Stimulated activated effector memory CD8-positive, alpha-beta T cell treated with anti-CD3 and anti-CD28 coated beads, Interleukin-12 subunit alpha, Interleukin-12 subunit beta, amount 100 ng/mL, for 72 hours (primary cell): Measurements from ENCODE around the gene MRPL41.
"Not testable (repeated sequence)": the region's sequence is repeated elsewhere in the genome, so short reads cannot be mapped to it uniquely, and the experiment has no call there.

Experiments used
- ATAC-seq: fragments of 150-1000 bp; cut with Tn5 transposase; 2 replicates; pipeline ENCODE4 v1.10.0; 2021
- DNase-seq, 2 donors: peaks; one replicate each; pipeline ENCODE4 v3.0.0; 2021 to 2022; ENCODE audit warnings: low spot score in 2 of 2
- H3K27ac Mint-ChIP-seq: one replicate; pipeline ENCODE4 v1.8.0; 2022; ENCODE audit warnings: mild to moderate bottlenecking, mixed read lengths
- H3K36me3 Mint-ChIP-seq: one replicate; pipeline ENCODE4 v1.8.0; 2022; ENCODE audit warnings: mild to moderate bottlenecking, mixed read lengths
- H3K4me1 Mint-ChIP-seq: one replicate; pipeline ENCODE4 v1.8.0; 2022; ENCODE audit warnings: mixed read lengths
- H3K4me3 Mint-ChIP-seq: one replicate; pipeline ENCODE4 v1.8.0; 2022; ENCODE audit warnings: mild to moderate bottlenecking, mixed read lengths
- H3K9me3 Mint-ChIP-seq: one replicate; pipeline ENCODE4 v1.8.0; 2022; ENCODE audit warnings: mixed read lengths

The MRPL41 gene

GRCh38 chr9:137536594-137537131 lies 15.0 kb upstream of the MRPL41 start:
- H3K27ac Mint-ChIP-seq, result peak overlapping the region; percentile 76
- DNase-seq, H3K36me3 Mint-ChIP-seq, H3K4me3 Mint-ChIP-seq, ATAC-seq, H3K9me3 Mint-ChIP-seq: not testable (repeated sequence)
- peaks cover 33% of the 10 kb centered on the region for H3K4me1 Mint-ChIP-seq

- Mint-ChIP-seq H3K4me3 (no peak overlapping the region), H3K36me3 (no peaks in the 10 kb centered on the region), H3K27ac (peak overlapping the region; percentile 60), H3K4me1 (peaks cover 33% of the 10 kb centered on the region), H3K9me3 (peaks cover 5% of the 10 kb centered on the region)
- DNase-seq, result no peak
- no peak for ATAC-seq
These were observed 13.6 kb upstream of the MRPL41 start for GRCh38 chr9:137538058-137538457.

- Mint-ChIP-seq H3K4me3 (no peak overlapping the region), H3K27ac (no peak overlapping the region), H3K9me3 (peaks cover 5% of the 10 kb centered on the region), H3K4me1 (peaks cover 29% of the 10 kb centered on the region), H3K36me3 (no peaks in the 10 kb centered on the region)
- DNase-seq (no peak), ATAC-seq (no peak)
These were observed 11.1 kb upstream of the MRPL41 start for GRCh38 chr9:137540536-137540935.

GRCh38 chr9:137542486-137542885 lies 9.2 kb upstream of the MRPL41 start:
- no peaks in the 10 kb centered on the region for H3K36me3 Mint-ChIP-seq
- H3K9me3 Mint-ChIP-seq, result no peaks in the 10 kb centered on the region
- no peak for DNase-seq
- ATAC-seq, result no peak
- no peak overlapping the region for H3K4me3 Mint-ChIP-seq
- H3K4me1 Mint-ChIP-seq, result peaks cover 12% of the 10 kb centered on the region
- no peak overlapping the region for H3K27ac Mint-ChIP-seq

- peak overlapping the region; percentile 85 for H3K27ac Mint-ChIP-seq
These were observed 8.3 kb upstream of the MRPL41 start for GRCh38 chr9:137543237-137543963.

GRCh38 chr9:137544176-137544760 lies 7.4 kb upstream of the MRPL41 start:
- Mint-ChIP-seq H3K4me3 (no peak overlapping the region), H3K27ac (peak overlapping the region; percentile 85), H3K9me3 (no peaks in the 10 kb centered on the region), H3K4me1 (peaks cover 14% of the 10 kb centered on the region), H3K36me3 (no peaks in the 10 kb centered on the region)
- no peak for DNase-seq
- ATAC-seq, result peak; percentile 69

More at GRCh38 chr9:137543237-137543963, 8.3 kb upstream of the MRPL41 start:
- Mint-ChIP-seq H3K4me1 (peaks cover 14% of the 10 kb centered on the region), H3K9me3 (no peaks in the 10 kb centered on the region), H3K36me3 (no peaks in the 10 kb centered on the region), H3K4me3 (no peak overlapping the region)
- DNase-seq (no peak), ATAC-seq (no peak)

- no peaks in the 10 kb centered on the region for H3K9me3 Mint-ChIP-seq
- DNase-seq, result no peak
- no peak for ATAC-seq
- H3K27ac Mint-ChIP-seq, result no peak overlapping the region
- no peak overlapping the region for H3K4me3 Mint-ChIP-seq
- H3K36me3 Mint-ChIP-seq, result no peaks in the 10 kb centered on the region
- H3K4me1 Mint-ChIP-seq, result peaks cover 18% of the 10 kb centered on the region
These were observed 6.6 kb upstream of the MRPL41 start for GRCh38 chr9:137545123-137545522.

GRCh38 chr9:137547687-137548543 lies 3.8 kb upstream of the MRPL41 start:
- H3K4me1 Mint-ChIP-seq, result peaks cover 29% of the 10 kb centered on the region
- H3K9me3 Mint-ChIP-seq, result no peaks in the 10 kb centered on the region
- DNase-seq, result no peak
- no peak overlapping the region for H3K27ac Mint-ChIP-seq
- no peaks in the 10 kb centered on the region for H3K36me3 Mint-ChIP-seq
- H3K4me3 Mint-ChIP-seq, result no peak overlapping the region
- ATAC-seq, result no peak

- H3K9me3 Mint-ChIP-seq, result no peaks in the 10 kb centered on the region
- no peak for DNase-seq
- peak within 1 kb of the TSS; percentile 88 for H3K27ac Mint-ChIP-seq
- H3K36me3 Mint-ChIP-seq, result peaks cover 8% of the 10 kb centered on the region
- H3K4me3 Mint-ChIP-seq, result peak within 1 kb of the TSS; percentile 79
- ATAC-seq, result no peak
- H3K4me1 Mint-ChIP-seq, result peaks cover 22% of the 10 kb centered on the region
These were observed 1.5 kb upstream of the MRPL41 start, which contains the start of gene PNPLA7 for GRCh38 chr9:137550231-137550621. TSS of gene PNPLA7 (minus strand) at chr9:137550402. CDS start at chr9:137550197, 205 bp downstream.

- Mint-ChIP-seq H3K4me3 (peak overlapping the region; percentile 79), H3K36me3 (peaks cover 15% of the 10 kb centered on the region), H3K4me1 (peaks cover 29% of the 10 kb centered on the region)
- H3K27ac Mint-ChIP-seq, ATAC-seq, H3K9me3 Mint-ChIP-seq, DNase-seq: not testable (repeated sequence)
These were observed 768 bp upstream of the MRPL41 start for GRCh38 chr9:137550958-137551263.

- no peaks in the 10 kb centered on the region for H3K9me3 Mint-ChIP-seq
- peaks cover 30% of the 10 kb centered on the region for H3K4me1 Mint-ChIP-seq
- H3K27ac Mint-ChIP-seq, result no peak overlapping the region
- H3K36me3 Mint-ChIP-seq, result peaks cover 28% of the 10 kb centered on the region
- H3K4me3 Mint-ChIP-seq, result peak overlapping the region; percentile 79
- DNase-seq (no peak), ATAC-seq (peak; percentile 44)
These were observed 516 bp downstream of the MRPL41 start for GRCh38 chr9:137552022-137552768.

GRCh38 chr9:137553654-137554053 lies 2.0 kb downstream of the MRPL41 start:
- H3K27ac Mint-ChIP-seq, DNase-seq, H3K4me3 Mint-ChIP-seq, H3K9me3 Mint-ChIP-seq, ATAC-seq: not testable (repeated sequence)
- Mint-ChIP-seq H3K36me3 (peaks cover 42% of the 10 kb centered on the region), H3K4me1 (peaks cover 25% of the 10 kb centered on the region)

GRCh38 chr9:137554349-137554748 lies 2.7 kb downstream of the MRPL41 start:
- no peak for ATAC-seq
- DNase-seq, result no peak
- no peaks in the 10 kb centered on the region for H3K9me3 Mint-ChIP-seq
- no peak overlapping the region for H3K27ac Mint-ChIP-seq
- peaks cover 25% of the 10 kb centered on the region for H3K4me1 Mint-ChIP-seq
- peaks cover 46% of the 10 kb centered on the region for H3K36me3 Mint-ChIP-seq
- no peak overlapping the region for H3K4me3 Mint-ChIP-seq

- H3K4me1 Mint-ChIP-seq, result peaks cover 21% of the 10 kb centered on the region
- ATAC-seq (no peak), DNase-seq (no peak)
- peak overlapping the region; percentile 46 for H3K27ac Mint-ChIP-seq
- H3K36me3 Mint-ChIP-seq, result peaks cover 54% of the 10 kb centered on the region
- no peak overlapping the region for H3K4me3 Mint-ChIP-seq
- no peaks in the 10 kb centered on the region for H3K9me3 Mint-ChIP-seq
These were observed 3.5 kb downstream of the MRPL41 start for GRCh38 chr9:137555179-137555578.
